GM18526 (cell line): ENCODE measurements around the gene PTPN14.

Experiments
- POLR2A ChIP-seq: IDR thresholded peaks from 3 replicates; pipeline ENCODE4 v1.6.1; 2011; ENCODE audit not compliant: insufficient read length; ENCODE audit errors: extremely low read depth

PTPN14 gene

GRCh38 chr1:214422137-214422671, 129.2 kb downstream of the PTPN14 start:
- TF ChIP-seq POLR2A = no peak

- no peak for TF ChIP-seq POLR2A
Observed at GRCh38 chr1:214420833-214421232, 130.6 kb downstream of the PTPN14 start.

GRCh38 chr1:214420341-214420740, 131.1 kb downstream of the PTPN14 start:
- no peak for TF ChIP-seq POLR2A

- no peak for TF ChIP-seq POLR2A
Observed at GRCh38 chr1:214419650-214420049, 131.8 kb downstream of the PTPN14 start.

- no peak for TF ChIP-seq POLR2A
Observed at GRCh38 chr1:214418391-214418790, 133.0 kb downstream of the PTPN14 start.

GRCh38 chr1:214417545-214418210, 133.7 kb downstream of the PTPN14 start:
- no peak for TF ChIP-seq POLR2A

- no peak for TF ChIP-seq POLR2A
Observed at GRCh38 chr1:214416858-214417257, 134.5 kb downstream of the PTPN14 start.

GRCh38 chr1:214416417-214416816, 135.0 kb downstream of the PTPN14 start:
- no peak for TF ChIP-seq POLR2A

- no peak for TF ChIP-seq POLR2A
Observed at GRCh38 chr1:214415131-214415530, 136.3 kb downstream of the PTPN14 start.

GRCh38 chr1:214414691-214415090, 136.7 kb downstream of the PTPN14 start:
- no peak for TF ChIP-seq POLR2A

GRCh38 chr1:214413315-214413714, 138.1 kb downstream of the PTPN14 start:
- TF ChIP-seq POLR2A = no peak

GRCh38 chr1:214404571-214405213, 146.7 kb downstream of the PTPN14 start:
- TF ChIP-seq POLR2A = no peak

GRCh38 chr1:214404154-214404553, 147.2 kb downstream of the PTPN14 start:
- no peak for TF ChIP-seq POLR2A

- TF ChIP-seq POLR2A = no peak
Observed at GRCh38 chr1:214403431-214403830, 148.0 kb downstream of the PTPN14 start.

GRCh38 chr1:214402613-214403083, 148.8 kb downstream of the PTPN14 start:
- TF ChIP-seq POLR2A = no peak

- no peak for TF ChIP-seq POLR2A
Observed at GRCh38 chr1:214401666-214402065, 149.7 kb downstream of the PTPN14 start.

- TF ChIP-seq POLR2A = no peak
Observed at GRCh38 chr1:214400131-214400530, 151.3 kb downstream of the PTPN14 start.

GRCh38 chr1:214398490-214398889, 152.9 kb downstream of the PTPN14 start:
- TF ChIP-seq POLR2A = no peak
